Central memory CD8-positive, alpha-beta T cell (primary cell): ENCODE results near the gene AADACL4.
A peak's percentile ranks its signal among the peaks of the same experiment; 100 is the strongest.
"Not testable (repeated sequence)": the region's sequence is repeated elsewhere in the genome, so short reads cannot be mapped to it uniquely, and the experiment has no call there.

Experiments used
- ATAC-seq: fragments of 150-1000 bp; cut with Tn5 transposase; replicated peaks from 2 replicates; pipeline ENCODE4 v1.10.0; 2022; ENCODE audit warnings: mild to moderate bottlenecking, moderate FRiP score, moderate number of reproducible peaks; ENCODE audit not compliant: poor library complexity, severe bottlenecking; ENCODE audit errors: extremely low read depth
- DNase-seq, 2 donors: peaks; one replicate each; pipeline ENCODE4 v3.0.0; 2021; ENCODE audit warnings: low spot score in 2 of 2
- H3K27ac Mint-ChIP-seq: one replicate; pipeline ENCODE4 v1.8.0; 2022; ENCODE audit warnings: low read depth, mild to moderate bottlenecking, moderate library complexity, mixed read lengths
- H3K27me3 Mint-ChIP-seq: one replicate; pipeline ENCODE4 v1.8.0; 2022; ENCODE audit warnings: mixed read lengths
- H3K36me3 Mint-ChIP-seq: one replicate; pipeline ENCODE4 v1.8.0; 2022; ENCODE audit warnings: mild to moderate bottlenecking, moderate library complexity, mixed read lengths; ENCODE audit not compliant: insufficient read depth
- H3K4me1 Mint-ChIP-seq: one replicate; pipeline ENCODE4 v1.8.0; 2022; ENCODE audit warnings: mixed read lengths
- H3K4me3 Mint-ChIP-seq: one replicate; pipeline ENCODE4 v1.8.0; 2022; ENCODE audit warnings: mild to moderate bottlenecking, moderate library complexity, mixed read lengths
- H3K9me3 Mint-ChIP-seq: one replicate; pipeline ENCODE4 v1.8.0; 2022; ENCODE audit warnings: mixed read lengths

AADACL4 gene

GRCh38 chr1:12658531-12659453 is 14.9 kb downstream of the AADACL4 start:
- H3K27me3 Mint-ChIP-seq = peaks cover 9% of the 10 kb centered on the region
- peaks cover 5% of the 10 kb centered on the region for H3K4me1 Mint-ChIP-seq
- DNase-seq (peak; percentile 46 to 54), ATAC-seq (no peak)
- no peak overlapping the region for H3K27ac Mint-ChIP-seq
- H3K9me3 Mint-ChIP-seq = no peaks in the 10 kb centered on the region
- H3K4me3 Mint-ChIP-seq = no peak overlapping the region
- H3K36me3 Mint-ChIP-seq = no peaks in the 10 kb centered on the region

GRCh38 chr1:12661606-12662219 is 17.8 kb downstream of the AADACL4 start:
- H3K9me3 Mint-ChIP-seq = no peaks in the 10 kb centered on the region
- no peak overlapping the region for H3K27ac Mint-ChIP-seq
- no peak for DNase-seq
- H3K27me3 Mint-ChIP-seq = peaks cover 11% of the 10 kb centered on the region
- H3K4me1 Mint-ChIP-seq = peaks cover 5% of the 10 kb centered on the region
- no peak for ATAC-seq
- no peaks in the 10 kb centered on the region for H3K36me3 Mint-ChIP-seq
- no peak overlapping the region for H3K4me3 Mint-ChIP-seq

DNA sequence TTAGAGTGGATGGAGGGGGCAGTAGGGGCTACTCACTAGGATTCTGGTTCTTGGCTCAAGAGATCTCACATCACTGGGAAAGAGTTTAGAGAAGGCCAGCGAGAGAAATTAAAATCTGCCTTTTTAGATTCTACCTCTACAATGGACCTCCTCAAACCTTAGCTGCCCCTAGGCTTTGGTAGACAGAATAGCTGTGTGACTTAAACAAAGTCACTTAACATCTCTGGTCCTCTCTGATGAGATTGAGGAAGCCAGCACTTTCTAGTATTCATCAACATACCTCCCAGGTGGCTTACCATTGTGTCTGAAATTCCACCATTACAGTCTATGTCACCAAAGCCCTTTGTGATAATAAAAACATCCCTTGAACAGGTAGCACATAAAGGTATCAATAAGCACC is 18.7 kb downstream of the AADACL4 start:
- Mint-ChIP-seq H3K36me3 (no peaks in the 10 kb centered on the region), H3K27me3 (peaks cover 19% of the 10 kb centered on the region), H3K4me1 (peaks cover 5% of the 10 kb centered on the region), H3K4me3 (no peak overlapping the region), H3K27ac (no peak overlapping the region), H3K9me3 (no peaks in the 10 kb centered on the region)
- ATAC-seq = no peak
- DNase-seq = no peak

GRCh38 chr1:12665511-12665910 is 21.6 kb downstream of the AADACL4 start:
- no peak for DNase-seq
- Mint-ChIP-seq H3K27me3 (peaks cover 19% of the 10 kb centered on the region), H3K4me1 (no peaks in the 10 kb centered on the region), H3K36me3 (no peaks in the 10 kb centered on the region), H3K27ac (no peak overlapping the region), H3K9me3 (no peaks in the 10 kb centered on the region), H3K4me3 (no peak overlapping the region)
- no peak for ATAC-seq

- Mint-ChIP-seq H3K27ac (no peak overlapping the region), H3K4me3 (no peak overlapping the region), H3K36me3 (no peaks in the 10 kb centered on the region), H3K4me1 (no peaks in the 10 kb centered on the region), H3K27me3 (peaks cover 19% of the 10 kb centered on the region), H3K9me3 (no peaks in the 10 kb centered on the region)
- DNase-seq = no peak
- no peak for ATAC-seq
These were observed 22.4 kb downstream of the AADACL4 start for GRCh38 chr1:12666141-12666735.

DNA sequence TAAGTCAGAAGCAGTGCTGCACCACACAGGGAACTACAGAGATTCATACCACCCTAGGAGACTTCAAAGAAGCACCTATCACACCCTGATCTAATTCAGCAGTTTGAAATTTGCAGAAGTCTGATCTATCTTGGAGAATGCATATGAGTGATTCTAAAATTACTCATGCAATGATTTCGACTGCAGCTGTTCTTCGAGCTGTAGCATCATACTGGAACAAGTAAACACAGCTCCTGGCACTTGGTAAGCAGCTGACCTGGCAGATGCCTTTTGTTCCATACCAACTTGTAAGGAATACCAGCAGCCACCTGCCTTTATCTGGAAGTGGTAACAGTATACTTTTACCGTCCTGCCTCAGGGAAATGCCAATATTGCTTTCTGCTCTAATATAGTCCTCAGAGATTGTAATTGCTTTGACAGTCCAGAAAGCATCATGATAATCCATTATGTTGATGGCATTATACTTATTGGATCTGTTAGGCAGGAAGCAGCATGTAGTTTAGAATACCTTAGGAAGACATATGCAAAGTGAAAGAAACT is 25.7 kb downstream of the AADACL4 start:
- DNase-seq (no peak), ATAC-seq (no peak)
- no peaks in the 10 kb centered on the region for H3K9me3 Mint-ChIP-seq

GRCh38 chr1:12674358-12674757 is 30.5 kb downstream of the AADACL4 start:
- DNase-seq (no peak), ATAC-seq (no peak)
- Mint-ChIP-seq H3K4me1 (no peaks in the 10 kb centered on the region), H3K27ac (no peak overlapping the region), H3K4me3 (no peak overlapping the region), H3K36me3 (no peaks in the 10 kb centered on the region), H3K27me3 (peaks cover 39% of the 10 kb centered on the region), H3K9me3 (no peaks in the 10 kb centered on the region)

More for the DNA sequence above, 25.7 kb downstream of the AADACL4 start:
- no peak overlapping the region for H3K27ac Mint-ChIP-seq
- no peak overlapping the region for H3K4me3 Mint-ChIP-seq
- peaks cover 39% of the 10 kb centered on the region for H3K27me3 Mint-ChIP-seq
- no peaks in the 10 kb centered on the region for H3K4me1 Mint-ChIP-seq
- no peaks in the 10 kb centered on the region for H3K36me3 Mint-ChIP-seq

DNA sequence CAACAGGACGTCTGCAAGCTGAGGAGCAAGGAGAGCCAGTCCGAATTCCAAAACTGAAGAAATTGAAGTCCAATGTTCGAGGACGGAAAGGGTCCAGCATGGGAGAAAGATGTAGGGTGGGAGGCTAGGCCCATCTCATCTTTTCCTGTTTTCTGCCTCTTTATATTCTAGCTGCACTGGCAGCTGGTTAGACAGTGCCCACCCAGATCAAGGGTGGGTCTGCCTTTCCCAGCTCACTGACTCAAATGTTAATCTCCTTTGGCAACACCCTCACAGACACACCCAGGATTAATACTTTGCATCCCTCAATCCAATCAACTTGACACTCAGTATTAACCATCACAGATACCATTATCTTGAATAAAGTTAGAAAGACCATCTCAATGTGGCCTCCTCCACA is 32.2 kb downstream of the AADACL4 start:
- H3K4me1 Mint-ChIP-seq, H3K9me3 Mint-ChIP-seq, DNase-seq, H3K4me3 Mint-ChIP-seq, H3K27ac Mint-ChIP-seq, ATAC-seq, H3K36me3 Mint-ChIP-seq: not testable (repeated sequence)
- peaks cover 56% of the 10 kb centered on the region for H3K27me3 Mint-ChIP-seq

DNA sequence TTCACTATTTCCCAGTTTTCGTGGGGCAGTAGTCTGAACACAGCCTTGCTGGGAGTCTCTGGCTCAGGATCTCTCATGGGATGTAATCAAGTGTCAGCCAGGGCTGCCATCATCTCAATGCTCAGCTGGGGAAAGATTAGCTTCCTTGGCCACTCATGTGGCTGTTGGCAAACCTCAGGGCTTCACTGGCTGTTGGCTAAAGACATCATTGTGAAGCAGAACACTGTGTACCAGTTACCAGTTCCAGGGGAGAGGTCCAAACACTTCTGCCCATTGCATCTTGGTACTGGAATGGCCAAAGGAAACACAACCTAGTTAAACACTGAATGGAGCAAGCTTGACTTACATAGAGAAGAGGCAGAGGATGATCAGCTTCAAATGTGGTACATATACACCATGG is 33.7 kb downstream of the AADACL4 start:
- Mint-ChIP-seq H3K27me3 (peaks cover 56% of the 10 kb centered on the region), H3K4me1 (no peaks in the 10 kb centered on the region), H3K9me3 (peaks cover 5% of the 10 kb centered on the region), H3K27ac (no peak overlapping the region), H3K4me3 (no peak overlapping the region), H3K36me3 (no peaks in the 10 kb centered on the region)
- ATAC-seq = no peak
- no peak for DNase-seq

DNA sequence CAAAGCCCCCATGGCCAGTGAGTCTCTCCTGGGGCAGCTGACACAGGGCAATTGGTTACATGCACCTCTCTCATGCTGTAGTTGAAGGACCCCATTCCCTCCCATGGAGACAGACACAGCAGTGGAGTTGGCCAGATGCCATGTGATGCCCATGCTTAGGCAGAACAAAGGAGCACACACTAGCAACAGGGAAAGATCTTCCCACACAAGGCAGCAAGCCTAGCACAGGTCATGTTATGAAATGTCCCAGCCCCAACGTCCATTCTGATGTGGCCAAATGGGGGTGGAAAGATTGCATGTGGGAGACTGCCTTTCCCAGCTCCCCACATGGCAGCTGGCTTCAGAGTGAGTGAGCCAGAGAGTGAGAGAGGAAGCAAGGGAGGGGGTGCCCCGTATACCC is 34.5 kb downstream of the AADACL4 start:
- Mint-ChIP-seq H3K4me3 (no peak overlapping the region), H3K4me1 (no peaks in the 10 kb centered on the region), H3K27ac (no peak overlapping the region), H3K27me3 (peaks cover 58% of the 10 kb centered on the region), H3K9me3 (peaks cover 5% of the 10 kb centered on the region), H3K36me3 (no peaks in the 10 kb centered on the region)
- DNase-seq = no peak
- no peak for ATAC-seq

GRCh38 chr1:12678820-12679219 is 34.9 kb downstream of the AADACL4 start:
- no peak for ATAC-seq
- H3K27me3 Mint-ChIP-seq = peaks cover 63% of the 10 kb centered on the region
- DNase-seq = no peak
- H3K27ac Mint-ChIP-seq = no peak overlapping the region
- H3K4me3 Mint-ChIP-seq = no peak overlapping the region
- H3K36me3 Mint-ChIP-seq = no peaks in the 10 kb centered on the region
- H3K9me3 Mint-ChIP-seq = peaks cover 5% of the 10 kb centered on the region
- H3K4me1 Mint-ChIP-seq = no peaks in the 10 kb centered on the region

- no peak for DNase-seq
- Mint-ChIP-seq H3K9me3 (no peaks in the 10 kb centered on the region), H3K4me3 (no peak overlapping the region), H3K27ac (no peak overlapping the region), H3K4me1 (no peaks in the 10 kb centered on the region), H3K27me3 (peaks cover 39% of the 10 kb centered on the region), H3K36me3 (no peaks in the 10 kb centered on the region)
- ATAC-seq = no peak
These were observed 46.3 kb downstream of the AADACL4 start for GRCh38 chr1:12690156-12690555.
